ENCODE results near the gene ZNF76.
"Not testable (repeated sequence)": the region's sequence is repeated elsewhere in the genome, so short reads cannot be mapped to it uniquely, and the experiment has no call there.

Gene ZNF76

GRCh38 chr6:35327349-35328027 is 68.0 kb downstream of the ZNF76 start:
- peak; percentile 54 to 55 for DNase-seq (ENCODE audit: low read depth in 1 of 2, low spot score in 1 of 2)

GRCh38 chr6:35328108-35328723 is 68.7 kb downstream of the ZNF76 start:
- DNase-seq (ENCODE audit: low read depth in 1 of 2, low spot score in 1 of 2) = no peak

GRCh38 chr6:35328965-35329364 is 69.4 kb downstream of the ZNF76 start:
- DNase-seq (ENCODE audit: low read depth in 1 of 2, low spot score in 1 of 2) = not testable (repeated sequence)

GRCh38 chr6:35330541-35331119 is 71.1 kb downstream of the ZNF76 start:
- no peak for DNase-seq (ENCODE audit: low read depth in 1 of 2, low spot score in 1 of 2)

- peak; percentile 57 to 61 for DNase-seq (ENCODE audit: low read depth in 1 of 2, low spot score in 1 of 2)
These were observed 72.7 kb downstream of the ZNF76 start for GRCh38 chr6:35332074-35332887.

- no peak for DNase-seq (ENCODE audit: low read depth in 1 of 2, low spot score in 1 of 2)
These were observed 82.0 kb downstream of the ZNF76 start for GRCh38 chr6:35341557-35341956.

- peak; percentile 97 for DNase-seq (ENCODE audit: low read depth in 1 of 2, low spot score in 1 of 2)
These were observed 82.9 kb downstream of the ZNF76 start, which contains the start of gene PPARD for GRCh38 chr6:35342258-35343091. Gene PPARD (plus strand): TSS chr6:35342558. CDS start chr6:35411088, 68,530 bp downstream.

- no peak for DNase-seq (ENCODE audit: low read depth in 1 of 2, low spot score in 1 of 2)
These were observed 83.7 kb downstream of the ZNF76 start for GRCh38 chr6:35343092-35343834.

- DNase-seq (ENCODE audit: low read depth in 1 of 2, low spot score in 1 of 2) = no peak
These were observed 84.5 kb downstream of the ZNF76 start for GRCh38 chr6:35343835-35344550.

Measured in activated T-helper 1 cell treated with anti-CD3 and anti-CD28 coated beads, Interleukin-2, amount 50 U/mL, for 16 hours (primary cell).